Endothelial cell (in vitro differentiated cells): ENCODE results near the gene TENM4. TPM values are rescaled to one million over a fixed set of nuclear protein-coding genes. Genes with fewer than 3 reads are reported as not detected.
A peak's percentile ranks its signal among the peaks of the same experiment; 100 is the strongest.

Experiments used
- DNase-seq: peaks from one replicate; pipeline ENCODE4 v3.0.0; 2021; ENCODE audit warnings: low spot score
- H3K27ac Mint-ChIP-seq: one replicate; pipeline ENCODE4 v1.8.0; 2021; ENCODE audit warnings: mixed read lengths, inconsistent platforms; ENCODE audit not compliant: unreplicated experiment
- H3K27me3 Mint-ChIP-seq: one replicate; pipeline ENCODE4 v1.8.0; 2021; ENCODE audit warnings: mild to moderate bottlenecking, moderate library complexity, mixed read lengths, inconsistent platforms; ENCODE audit not compliant: unreplicated experiment
- H3K36me3 Mint-ChIP-seq: one replicate; pipeline ENCODE4 v1.8.0; 2021; ENCODE audit warnings: mild to moderate bottlenecking, low read depth, mixed read lengths, inconsistent platforms; ENCODE audit not compliant: unreplicated experiment
- H3K4me1 Mint-ChIP-seq: one replicate; pipeline ENCODE4 v1.8.0; 2021; ENCODE audit warnings: mild to moderate bottlenecking, mixed read lengths, inconsistent platforms; ENCODE audit not compliant: unreplicated experiment
- H3K4me3 Mint-ChIP-seq: one replicate; pipeline ENCODE4 v1.8.0; 2021; ENCODE audit warnings: mild to moderate bottlenecking, mixed read lengths, inconsistent platforms; ENCODE audit not compliant: unreplicated experiment
- H3K9me3 Mint-ChIP-seq: one replicate; pipeline ENCODE4 v1.8.0; 2021; ENCODE audit warnings: mixed read lengths, inconsistent platforms; ENCODE audit not compliant: unreplicated experiment
- total RNA-seq: library from RNA; stranded (reverse); fragmentation: NEBNext Ultra II Directional; extraction: Animal tissue kit (Norgen Biotek cat#: 25700); gene quantifications from one replicate; pipeline ENCODE4 v1.2.1, GENCODE V29; 2021; ENCODE audit not compliant: unreplicated experiment
- TF ChIP-seq, protein P1 (sequence below): fragments of 200-600 bp; sonication (generic); IDR thresholded peaks from one replicate; pipeline ENCODE4 v1.5.0; 2021; ENCODE audit warnings: antibody characterized with exemption; ENCODE audit not compliant: unreplicated experiment

Gene TENM4
- total RNA-seq, 1 donor from 2014 or later: 1.8 TPM

DNA sequence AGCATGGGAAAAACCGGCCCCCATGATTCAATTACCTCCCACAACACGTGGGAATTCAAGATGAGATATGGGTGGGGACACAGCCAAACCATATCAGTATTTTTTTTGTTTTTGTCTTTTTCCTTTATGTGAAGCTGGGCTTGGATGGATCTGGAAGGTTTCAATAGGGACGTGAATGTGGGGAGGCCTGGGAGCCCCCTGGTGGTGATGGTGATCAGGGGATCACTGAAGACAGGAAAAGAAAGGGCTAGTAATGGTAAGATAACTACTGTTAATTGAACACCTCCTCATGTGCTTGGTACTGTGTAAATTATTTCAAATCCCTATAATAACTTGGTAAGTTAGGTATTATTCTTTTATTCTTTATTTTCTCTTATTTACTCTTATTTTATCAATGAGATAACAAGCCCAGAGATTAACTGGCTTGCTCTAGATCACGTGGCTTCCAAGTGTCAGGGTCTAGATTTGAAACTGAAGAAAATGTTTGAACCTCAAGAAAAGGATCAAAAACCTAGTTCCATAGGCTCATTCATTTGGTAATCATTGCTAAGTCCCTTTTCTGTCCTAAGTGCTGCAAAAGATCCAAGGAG is 364.2 kb downstream of the TENM4 start:
- no peaks in the 10 kb centered on the region for H3K27me3 Mint-ChIP-seq
- peaks cover 3% of the 10 kb centered on the region for H3K4me1 Mint-ChIP-seq
- DNase-seq: peak; percentile 47
- TF ChIP-seq, protein P1, sequence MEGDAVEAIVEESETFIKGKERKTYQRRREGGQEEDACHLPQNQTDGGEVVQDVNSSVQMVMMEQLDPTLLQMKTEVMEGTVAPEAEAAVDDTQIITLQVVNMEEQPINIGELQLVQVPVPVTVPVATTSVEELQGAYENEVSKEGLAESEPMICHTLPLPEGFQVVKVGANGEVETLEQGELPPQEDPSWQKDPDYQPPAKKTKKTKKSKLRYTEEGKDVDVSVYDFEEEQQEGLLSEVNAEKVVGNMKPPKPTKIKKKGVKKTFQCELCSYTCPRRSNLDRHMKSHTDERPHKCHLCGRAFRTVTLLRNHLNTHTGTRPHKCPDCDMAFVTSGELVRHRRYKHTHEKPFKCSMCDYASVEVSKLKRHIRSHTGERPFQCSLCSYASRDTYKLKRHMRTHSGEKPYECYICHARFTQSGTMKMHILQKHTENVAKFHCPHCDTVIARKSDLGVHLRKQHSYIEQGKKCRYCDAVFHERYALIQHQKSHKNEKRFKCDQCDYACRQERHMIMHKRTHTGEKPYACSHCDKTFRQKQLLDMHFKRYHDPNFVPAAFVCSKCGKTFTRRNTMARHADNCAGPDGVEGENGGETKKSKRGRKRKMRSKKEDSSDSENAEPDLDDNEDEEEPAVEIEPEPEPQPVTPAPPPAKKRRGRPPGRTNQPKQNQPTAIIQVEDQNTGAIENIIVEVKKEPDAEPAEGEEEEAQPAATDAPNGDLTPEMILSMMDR: peak; percentile 53
- H3K9me3 Mint-ChIP-seq: no peaks in the 10 kb centered on the region
- no peak overlapping the region for H3K27ac Mint-ChIP-seq
- no peak overlapping the region for H3K4me3 Mint-ChIP-seq
- H3K36me3 Mint-ChIP-seq: no peaks in the 10 kb centered on the region

DNA sequence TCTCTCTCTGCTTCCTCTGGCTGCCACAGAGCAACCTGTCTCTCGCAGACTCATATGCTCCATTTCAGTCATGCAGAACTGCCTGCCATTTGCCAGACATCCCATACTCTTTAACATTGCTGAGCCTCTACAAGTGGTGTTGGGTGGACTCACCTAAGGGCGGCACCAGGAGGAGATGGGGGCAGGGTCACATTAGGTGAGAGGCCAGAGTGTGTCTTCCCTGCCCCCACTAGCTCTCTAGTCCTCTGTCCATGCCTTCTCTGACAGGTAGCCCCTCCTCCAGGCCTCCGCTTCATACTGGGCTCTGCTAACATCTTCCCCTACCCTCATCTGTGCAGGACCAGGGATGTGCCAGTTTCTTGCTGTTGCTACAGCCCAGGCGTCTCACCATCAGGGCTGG is 366.3 kb downstream of the TENM4 start:
- Mint-ChIP-seq H3K4me1 (no peaks in the 10 kb centered on the region), H3K4me3 (no peak overlapping the region), H3K9me3 (no peaks in the 10 kb centered on the region), H3K36me3 (no peaks in the 10 kb centered on the region), H3K27me3 (no peaks in the 10 kb centered on the region), H3K27ac (no peak overlapping the region)
- DNase-seq: no peak
- TF ChIP-seq, protein P1: no peak

DNA sequence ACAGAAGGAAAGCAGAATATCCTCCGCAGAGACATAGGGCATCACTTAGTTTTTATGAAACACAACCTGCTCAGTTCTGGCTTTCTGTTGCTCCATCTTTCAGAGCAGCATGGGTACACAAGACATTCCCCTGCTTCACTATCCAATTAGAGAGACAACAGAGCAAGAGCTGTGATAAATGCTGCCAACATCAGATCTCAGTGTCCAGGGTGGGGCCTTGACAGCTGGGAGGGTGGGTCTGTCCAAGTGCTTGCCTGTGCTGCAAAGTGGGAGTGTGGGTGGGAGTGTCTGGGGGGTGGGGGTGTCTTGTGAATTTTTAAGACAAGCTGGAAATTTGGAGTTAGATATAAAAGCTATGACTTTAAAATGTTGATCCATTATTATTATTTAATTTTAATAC is 369.6 kb downstream of the TENM4 start:
- no peaks in the 10 kb centered on the region for H3K36me3 Mint-ChIP-seq
- H3K4me3 Mint-ChIP-seq: no peak overlapping the region
- H3K4me1 Mint-ChIP-seq: peaks cover 3% of the 10 kb centered on the region
- no peak for DNase-seq
- peaks cover 4% of the 10 kb centered on the region for H3K27me3 Mint-ChIP-seq
- no peak overlapping the region for H3K27ac Mint-ChIP-seq
- TF ChIP-seq, protein P1: no peak
- H3K9me3 Mint-ChIP-seq: no peaks in the 10 kb centered on the region

DNA sequence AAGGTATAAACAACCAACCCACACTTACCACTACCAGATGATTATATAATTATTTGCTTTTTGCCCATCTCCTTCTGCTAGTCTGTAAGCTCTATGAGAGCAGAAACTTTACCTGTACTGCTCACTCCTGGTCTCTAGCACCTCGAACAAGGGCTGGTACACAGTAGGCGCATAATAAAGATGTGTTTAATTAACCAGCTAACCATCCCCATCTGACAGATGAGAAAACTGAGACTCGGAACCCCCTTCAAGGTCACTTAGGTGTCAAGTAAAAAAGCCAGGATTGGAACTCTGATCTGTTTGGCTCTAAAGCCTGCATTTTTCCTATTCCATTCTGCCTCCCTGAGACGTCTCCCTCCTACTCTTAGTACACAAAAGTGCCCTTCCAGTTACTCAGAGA is 370.3 kb downstream of the TENM4 start:
- no peaks in the 10 kb centered on the region for H3K9me3 Mint-ChIP-seq
- H3K36me3 Mint-ChIP-seq: no peaks in the 10 kb centered on the region
- TF ChIP-seq, protein P1: no peak
- H3K27ac Mint-ChIP-seq: no peak overlapping the region
- H3K27me3 Mint-ChIP-seq: peaks cover 4% of the 10 kb centered on the region
- peaks cover 3% of the 10 kb centered on the region for H3K4me1 Mint-ChIP-seq
- DNase-seq: no peak
- H3K4me3 Mint-ChIP-seq: no peak overlapping the region

DNA sequence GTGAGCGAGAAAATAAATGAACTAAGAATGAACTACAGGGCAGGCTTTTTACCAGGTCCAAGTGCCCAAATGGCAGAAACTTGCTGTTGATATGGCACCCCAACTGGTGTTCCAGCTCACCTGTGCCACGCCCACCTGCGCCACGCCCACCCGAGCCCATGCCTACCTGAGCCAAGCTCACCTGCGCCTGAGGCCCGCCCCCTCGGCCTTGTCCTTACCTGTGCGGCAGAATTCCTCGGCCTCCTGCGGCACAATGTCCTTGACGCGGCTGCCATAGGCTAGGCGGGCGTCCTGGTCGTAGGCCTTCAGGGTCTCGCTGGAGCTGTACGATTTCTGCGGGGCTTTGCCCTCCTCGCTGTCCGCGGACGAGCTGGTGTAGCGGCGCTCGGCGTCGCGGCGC is 371.3 kb downstream of the TENM4 start:
- Mint-ChIP-seq H3K27me3 (peaks cover 4% of the 10 kb centered on the region), H3K4me3 (no peak overlapping the region), H3K4me1 (peaks cover 3% of the 10 kb centered on the region), H3K9me3 (no peaks in the 10 kb centered on the region), H3K27ac (no peak overlapping the region), H3K36me3 (no peaks in the 10 kb centered on the region)
- TF ChIP-seq, protein P1: no peak
- DNase-seq: no peak
